WTC11 (cell line): ENCODE results near the gene SLC30A1. TPM values are rescaled to one million over a fixed set of nuclear protein-coding genes. Genes with fewer than 3 reads are reported as not detected.
A peak's percentile ranks its signal among the peaks of the same experiment; 100 is the strongest.

Experiments
- AR ChIP-seq: fragments of 250-450 bp; sonication (Bioruptor Pico); IDR thresholded peaks from 2 replicates; pipeline ENCODE4 v1.9.0; 2021; ENCODE audit warnings: mild to moderate bottlenecking
- ATF1 ChIP-seq: sonication (generic); formaldehyde crosslinking; IDR thresholded peaks from 2 replicates; pipeline ENCODE4 v1.8.1; 2023; ENCODE audit warnings: mild to moderate bottlenecking, moderate library complexity, missing genetic modification reagents
- CREM ChIP-seq: sonication (generic); formaldehyde crosslinking; IDR thresholded peaks from 2 replicates; pipeline ENCODE4 v1.8.1; 2022; ENCODE audit warnings: mild to moderate bottlenecking, missing genetic modification reagents, moderate library complexity
- E2F4 ChIP-seq: sonication (generic); formaldehyde crosslinking; IDR thresholded peaks from 2 replicates; pipeline ENCODE4 v1.8.1; 2022; ENCODE audit warnings: low read depth, mild to moderate bottlenecking, moderate library complexity, missing genetic modification reagents, borderline replicate concordance
- ETV6 ChIP-seq: sonication (generic); formaldehyde crosslinking; IDR thresholded peaks from 2 replicates; pipeline ENCODE4 v1.8.1; 2022; ENCODE audit warnings: mild to moderate bottlenecking, missing genetic modification reagents
- FOXJ3 ChIP-seq: sonication (generic); formaldehyde crosslinking; IDR thresholded peaks from 2 replicates; pipeline ENCODE4 v1.9.0; 2021; ENCODE audit warnings: missing genetic modification reagents, mild to moderate bottlenecking, borderline replicate concordance
- GTF2I ChIP-seq: fragments of 250-450 bp; sonication (Bioruptor Pico); conservative IDR thresholded peaks from 2 replicates; pipeline ENCODE4 v1.4.0; 2021; ENCODE audit warnings: mild to moderate bottlenecking
- HMGXB4 ChIP-seq: sonication (generic); formaldehyde crosslinking; IDR thresholded peaks from 2 replicates; pipeline ENCODE4 v1.8.1; 2023; ENCODE audit warnings: mild to moderate bottlenecking, moderate library complexity, missing genetic modification reagents
- JUN ChIP-seq: sonication (generic); formaldehyde crosslinking; IDR thresholded peaks from 2 replicates; pipeline ENCODE4 v1.8.0; 2023; ENCODE audit warnings: mild to moderate bottlenecking, missing genetic modification reagents
- KAT7 ChIP-seq: sonication (generic); formaldehyde crosslinking; IDR thresholded peaks from 2 replicates; pipeline ENCODE4 v1.8.1; 2023; ENCODE audit warnings: missing genetic modification reagents, mild to moderate bottlenecking, borderline replicate concordance
- MXD4 ChIP-seq: fragments of 250-450 bp; sonication (Bioruptor Pico); IDR thresholded peaks from 2 replicates; pipeline ENCODE4 v1.8.0; 2021; ENCODE audit warnings: mild to moderate bottlenecking, moderate library complexity, borderline replicate concordance
- NFE2L1 ChIP-seq: sonication (generic); formaldehyde crosslinking; IDR thresholded peaks from 2 replicates; pipeline ENCODE4 v1.8.1; 2023; ENCODE audit warnings: missing genetic modification reagents
- OVOL2 ChIP-seq: fragments of 250-450 bp; sonication (Bioruptor Pico); IDR thresholded peaks from 2 replicates; pipeline ENCODE4 v1.9.0; 2021; ENCODE audit warnings: mild to moderate bottlenecking, borderline replicate concordance
- SP1 ChIP-seq: sonication (generic); formaldehyde crosslinking; conservative IDR thresholded peaks from 2 replicates; pipeline ENCODE4 v1.8.1; 2022; ENCODE audit warnings: missing genetic modification reagents
- STAT6 ChIP-seq: sonication (generic); formaldehyde crosslinking; conservative IDR thresholded peaks from 2 replicates; pipeline ENCODE4 v1.8.1; 2023; ENCODE audit warnings: mild to moderate bottlenecking, low read depth, missing genetic modification reagents, moderate library complexity
- TEAD1 ChIP-seq: sonication (generic); formaldehyde crosslinking; IDR thresholded peaks from 2 replicates; pipeline ENCODE4 v1.8.0; 2022; ENCODE audit warnings: mild to moderate bottlenecking, missing genetic modification reagents
- TEAD4 ChIP-seq: sonication (generic); formaldehyde crosslinking; IDR thresholded peaks from 2 replicates; pipeline ENCODE4 v1.8.0; 2022; ENCODE audit warnings: mild to moderate bottlenecking, missing genetic modification reagents
- USF1 ChIP-seq: sonication (generic); formaldehyde crosslinking; IDR thresholded peaks from 2 replicates; pipeline ENCODE4 v1.8.0; 2022; ENCODE audit warnings: mild to moderate bottlenecking, missing genetic modification reagents
- USF2 ChIP-seq: sonication (generic); formaldehyde crosslinking; IDR thresholded peaks from 2 replicates; pipeline ENCODE4 v1.8.1; 2023; ENCODE audit warnings: mild to moderate bottlenecking, missing genetic modification reagents, moderate library complexity
- ZMAT4 ChIP-seq: fragments of 250-450 bp; sonication (Bioruptor Pico); IDR thresholded peaks from 2 replicates; pipeline ENCODE4 v1.9.0; 2021; ENCODE audit warnings: mild to moderate bottlenecking
- ZNF281 ChIP-seq: sonication (generic); formaldehyde crosslinking; IDR thresholded peaks from 2 replicates; pipeline ENCODE4 v1.8.0; 2023; ENCODE audit warnings: mild to moderate bottlenecking, missing genetic modification reagents
- ZNF425 ChIP-seq: fragments of 250-450 bp; sonication (Bioruptor Pico); conservative IDR thresholded peaks from 2 replicates; pipeline ENCODE4 v1.9.0; 2021; ENCODE audit warnings: mild to moderate bottlenecking
- total RNA-seq: library from RNA; stranded (reverse); gene quantifications from 3 replicates; pipeline ENCODE4 v1.2.3, GENCODE V29; 2021

The SLC30A1 gene
- total RNA-seq, 1 experiment from 2014 or later, result 20.0 TPM

- TF ChIP-seq AR (no peak), ZNF281 (no peak), GTF2I (CRISPR knock-in tag) (no peak), STAT6 (CRISPR knock-in tag) (no peak), FOXJ3 (no peak), JUN (CRISPR knock-in tag) (no peak), USF2 (CRISPR knock-in tag) (no peak), KAT7 (0 out of 2 replicates have a peak, but pooled peaks have one; percentile 14), TEAD1 (no peak), TEAD4 (CRISPR knock-in tag) (no peak), ETV6 (CRISPR knock-in tag) (no peak), CREM (CRISPR knock-in tag) (no peak; the same call in 1 of the 2 replicates), MXD4 (CRISPR knock-in tag) (no peak), SP1 (CRISPR knock-in tag) (peak; percentile 98), USF1 (CRISPR knock-in tag) (no peak), HMGXB4 (no peak), ZNF425 (CRISPR knock-in tag) (no peak), NFE2L1 (CRISPR knock-in tag) (peak; percentile 30; the same call in 1 of the 2 replicates), E2F4 (0 out of 2 replicates have a peak, but pooled peaks have one; percentile 8), ATF1 (CRISPR knock-in tag) (no peak), OVOL2 (CRISPR knock-in tag) (no peak), ZMAT4 (CRISPR knock-in tag) (no peak)
Observed at GRCh38 chr1:211578640-211579439, at the start of gene SLC30A1 (continued).
